ENCODE data around the gene SLC35F5. TPM values are rescaled to one million over a fixed set of nuclear protein-coding genes. Genes with fewer than 3 reads are reported as not detected.
"Not testable (repeated sequence)": the region's sequence is repeated elsewhere in the genome, so short reads cannot be mapped to it uniquely, and the experiment has no call there.

Gene SLC35F5
- polyA plus RNA-seq, 2 donors: 19.8 to 31.3 TPM

- no peaks in the 10 kb centered on the region for H3K4me1 ChIP-seq (ENCODE audit: control insufficient read depth in 2 of 2, insufficient read depth in 2 of 2, low read length in 1 of 2)
- H3K4me3 ChIP-seq (ENCODE audit: low read depth in 1 of 2, low read length in 2 of 2): no peak overlapping the region
- 87 to 95% methylated on average over 4 of the region's 4 CpGs for WGBS, 2 donors
- no peak overlapping the region for H3K27ac ChIP-seq (ENCODE audit: low read depth in 2 of 2, low read length in 1 of 2)
- no peaks in the 10 kb centered on the region for H3K27me3 ChIP-seq (ENCODE audit: control insufficient read depth in 1 of 2, insufficient read depth in 2 of 2, low read length in 2 of 2)
- H3K9me3 ChIP-seq (ENCODE audit: control insufficient read depth in 2 of 2, insufficient read depth in 1 of 2, low read depth in 1 of 2, low read length in 1 of 2): no peaks in the 10 kb centered on the region
- H3K36me3 ChIP-seq (ENCODE audit: control insufficient read depth in 2 of 2, insufficient read depth in 2 of 2, low read length in 1 of 2): no peaks in the 10 kb centered on the region
Observed at GRCh38 chr2:113676623-113677266, 79.7 kb downstream of the SLC35F5 start.

GRCh38 chr2:113675875-113676274 is 80.6 kb downstream of the SLC35F5 start:
- WGBS, 2 donors: 63 to 66% methylated on average over 9 of the region's 9 CpGs
- Histone ChIP-seq H3K27ac (ENCODE audit: low read depth in 2 of 2, low read length in 1 of 2) (no peak overlapping the region), H3K27me3 (ENCODE audit: control insufficient read depth in 1 of 2, insufficient read depth in 2 of 2, low read length in 2 of 2) (no peaks in the 10 kb centered on the region), H3K36me3 (ENCODE audit: control insufficient read depth in 2 of 2, insufficient read depth in 2 of 2, low read length in 1 of 2) (no peaks in the 10 kb centered on the region), H3K4me1 (ENCODE audit: control insufficient read depth in 2 of 2, insufficient read depth in 2 of 2, low read length in 1 of 2) (no peaks in the 10 kb centered on the region), H3K4me3 (ENCODE audit: low read depth in 1 of 2, low read length in 2 of 2) (no peak overlapping the region), H3K9me3 (ENCODE audit: control insufficient read depth in 2 of 2, insufficient read depth in 1 of 2, low read depth in 1 of 2, low read length in 1 of 2) (no peaks in the 10 kb centered on the region)

- no peaks in the 10 kb centered on the region for H3K27me3 ChIP-seq (ENCODE audit: control insufficient read depth in 1 of 2, insufficient read depth in 2 of 2, low read length in 2 of 2)
- no peak overlapping the region for H3K27ac ChIP-seq (ENCODE audit: low read depth in 2 of 2, low read length in 1 of 2)
- H3K9me3 ChIP-seq (ENCODE audit: control insufficient read depth in 2 of 2, insufficient read depth in 1 of 2, low read depth in 1 of 2, low read length in 1 of 2): no peaks in the 10 kb centered on the region
- H3K36me3 ChIP-seq (ENCODE audit: control insufficient read depth in 2 of 2, insufficient read depth in 2 of 2, low read length in 1 of 2): no peaks in the 10 kb centered on the region
- 81 to 87% methylated on average over 7 of the region's 7 CpGs for WGBS, 2 donors
- no peak overlapping the region for H3K4me3 ChIP-seq (ENCODE audit: low read depth in 1 of 2, low read length in 2 of 2)
- no peaks in the 10 kb centered on the region for H3K4me1 ChIP-seq (ENCODE audit: control insufficient read depth in 2 of 2, insufficient read depth in 2 of 2, low read length in 1 of 2)
Observed at GRCh38 chr2:113672326-113672932, 84.0 kb downstream of the SLC35F5 start.

GRCh38 chr2:113669013-113669412 is 87.4 kb downstream of the SLC35F5 start:
- not testable (repeated sequence) for H3K4me3 ChIP-seq (ENCODE audit: low read depth in 1 of 2, low read length in 2 of 2); H3K9me3 ChIP-seq (ENCODE audit: control insufficient read depth in 2 of 2, insufficient read depth in 1 of 2, low read depth in 1 of 2, low read length in 1 of 2); H3K27me3 ChIP-seq (ENCODE audit: control insufficient read depth in 1 of 2, insufficient read depth in 2 of 2, low read length in 2 of 2); H3K36me3 ChIP-seq (ENCODE audit: control insufficient read depth in 2 of 2, insufficient read depth in 2 of 2, low read length in 1 of 2); H3K27ac ChIP-seq (ENCODE audit: low read depth in 2 of 2, low read length in 1 of 2); H3K4me1 ChIP-seq (ENCODE audit: control insufficient read depth in 2 of 2, insufficient read depth in 2 of 2, low read length in 1 of 2)
- WGBS, 2 donors: 94% methylated on average over 20 to 21 of the region's 21 CpGs

GRCh38 chr2:113664761-113665533 is 91.5 kb downstream of the SLC35F5 start:
- H3K4me1 ChIP-seq (ENCODE audit: control insufficient read depth in 2 of 2, insufficient read depth in 2 of 2, low read length in 1 of 2); H3K4me3 ChIP-seq (ENCODE audit: low read depth in 1 of 2, low read length in 2 of 2); H3K27ac ChIP-seq (ENCODE audit: low read depth in 2 of 2, low read length in 1 of 2); H3K36me3 ChIP-seq (ENCODE audit: control insufficient read depth in 2 of 2, insufficient read depth in 2 of 2, low read length in 1 of 2); H3K9me3 ChIP-seq (ENCODE audit: control insufficient read depth in 2 of 2, insufficient read depth in 1 of 2, low read depth in 1 of 2, low read length in 1 of 2); H3K27me3 ChIP-seq (ENCODE audit: control insufficient read depth in 1 of 2, insufficient read depth in 2 of 2, low read length in 2 of 2): not testable (repeated sequence)
- 77 to 80% methylated on average over 6 of the region's 6 CpGs for WGBS, 2 donors

- not testable (repeated sequence) for H3K27me3 ChIP-seq (ENCODE audit: control insufficient read depth in 1 of 2, insufficient read depth in 2 of 2, low read length in 2 of 2); H3K27ac ChIP-seq (ENCODE audit: low read depth in 2 of 2, low read length in 1 of 2); H3K36me3 ChIP-seq (ENCODE audit: control insufficient read depth in 2 of 2, insufficient read depth in 2 of 2, low read length in 1 of 2); H3K9me3 ChIP-seq (ENCODE audit: control insufficient read depth in 2 of 2, insufficient read depth in 1 of 2, low read depth in 1 of 2, low read length in 1 of 2); H3K4me1 ChIP-seq (ENCODE audit: control insufficient read depth in 2 of 2, insufficient read depth in 2 of 2, low read length in 1 of 2); H3K4me3 ChIP-seq (ENCODE audit: low read depth in 1 of 2, low read length in 2 of 2)
- WGBS, 2 donors: 64 to 79% methylated on average over 10 of the region's 10 CpGs
Observed at GRCh38 chr2:113663285-113664060, 93.0 kb downstream of the SLC35F5 start.

Other genes starting within 250 kb of the SLC35F5 start
- 10 to 100 TPM in 1 of 2 donors, 1 to 10 TPM in 1; 5.6 to 10.7 TPM for gene RABL2A, start 129.4 kb downstream of the SLC35F5 start, polyA plus RNA-seq
- gene ACTR3, start 133.4 kb upstream of the SLC35F5 start, polyA plus RNA-seq: 100 to 1,000 TPM in 1 of 2 donors, 10 to 100 TPM in 1; 57.2 to 155 TPM